ENCODE data around the gene TMUB2. TPM values are rescaled to one million over a fixed set of nuclear protein-coding genes. Genes with fewer than 3 reads are reported as not detected.

TMUB2 gene
- total RNA-seq, 1 experiment from 2014 or later = 25.1 TPM

- Histone ChIP-seq H3K9me3 (ENCODE audit: control insufficient read depth in 1 of 2, insufficient read depth in 1 of 2, low read depth in 1 of 2, low read length in 2 of 2) (no peaks in the 10 kb centered on the region), H3K36me3 (ENCODE audit: control insufficient read depth in 1 of 2, insufficient read depth in 2 of 2, low read length in 2 of 2) (no peaks in the 10 kb centered on the region), H2AFZ (ENCODE audit: low read depth, low read length, poor library complexity, severe bottlenecking) (no peak overlapping the region), H3K27me3 (ENCODE audit: insufficient read depth, low read length) (no peaks in the 10 kb centered on the region), H3K4me1 (ENCODE audit: control insufficient read depth in 1 of 2, insufficient read depth in 2 of 2, low read length in 2 of 2) (peaks cover 0 to 3% of the 10 kb centered on the region in 2 experiments; a peak in 2 of 4 replicates), H4K20me1 (ENCODE audit: insufficient read depth) (no peaks in the 10 kb centered on the region), H3K9me2 (ENCODE audit: insufficient read depth) (no peaks in the 10 kb centered on the region), H3K9ac (ENCODE audit: low read length) (no peak overlapping the region), H3K4me2 (ENCODE audit: low read length) (no peak overlapping the region), H3K4me3 (replicated peaks in 1 of 2; ENCODE audit: low read depth in 1 of 2, low read length in 2 of 2) (no peak overlapping the region), H3K27ac (ENCODE audit: low read depth, low read length) (no peak overlapping the region), H3K79me2 (ENCODE audit: insufficient read depth, low read length) (no peaks in the 10 kb centered on the region)
- no TSS peak for BruUV-seq (replicated peaks)
- ChIA-PET POLR2A (no interaction called here), CTCF (interaction anchor here (0.7 kb wide), 1 partner anchor 89 kb away, joined by 3 read pairs; no protein-coding TSS in a partner anchor), RAD21 (ENCODE audit: low non-redundant PET in 1 of 2, low total read pairs in 2 of 2, uncharacterized antibody in 2 of 2, unreplicated experiment in 2 of 2) (no interaction called here)
- no peak for TF ChIP-seq ZFX (IDR thresholded peaks at IDR 0.05)
- no peak for TF ChIP-seq ATF3 (IDR thresholded peaks at IDR 0.05)
- no peak for TF ChIP-seq MAX (IDR thresholded peaks at IDR 0.05)
- no peak for TF ChIP-seq ZBTB33 (IDR thresholded peaks at IDR 0.05; ENCODE audit: extremely low read depth, insufficient replicate concordance, low read length)
- TF ChIP-seq CTCF (IDR thresholded peaks at IDR 0.05 in 2 of 3, conservative IDR thresholded peaks at IDR 0.05 in 1 of 3; ENCODE audit: borderline replicate concordance in 1 of 3, insufficient read depth in 1 of 3, low read depth in 2 of 3, low read length in 2 of 3) = no peak
- TF ChIP-seq ZNF274 (IDR thresholded peaks at IDR 0.05; ENCODE audit: low read depth, low read length) = no peak
- TF ChIP-seq RAD21 (IDR thresholded peaks at IDR 0.05; ENCODE audit: low read depth) = no peak
- TF ChIP-seq SIN3A (IDR thresholded peaks at IDR 0.05; ENCODE audit: low read depth) = no peak
- TF ChIP-seq JUND (IDR thresholded peaks at IDR 0.05) = no peak
- no peak for TF ChIP-seq SRF (IDR thresholded peaks at IDR 0.05; ENCODE audit: low read depth)
- TF ChIP-seq POLR2AphosphoS5 (IDR thresholded peaks at IDR 0.05; ENCODE audit: low read depth, low read length) = no peak
- no peak for TF ChIP-seq POLR2A (IDR thresholded peaks at IDR 0.05; ENCODE audit: borderline replicate concordance, extremely low read depth, insufficient read depth, insufficient read length)
- TF ChIP-seq SP1 (IDR thresholded peaks at IDR 0.05; ENCODE audit: low read depth) = no peak
- TF ChIP-seq YY1 (IDR thresholded peaks at IDR 0.05; ENCODE audit: extremely low read depth, insufficient replicate concordance, low read depth, low read length) = no peak
- TF ChIP-seq EGR1 (IDR thresholded peaks at IDR 0.05; ENCODE audit: low read depth) = no peak
- no peak for TF ChIP-seq ELF1 (IDR thresholded peaks at IDR 0.05; ENCODE audit: borderline replicate concordance, low read depth)
- no peak for TF ChIP-seq CEBPB (IDR thresholded peaks at IDR 0.05; ENCODE audit: low read depth)
- no peak for TF ChIP-seq EZH2phosphoT487 (IDR thresholded peaks at IDR 0.05; ENCODE audit: borderline replicate concordance)
- ATAC-seq (no peak), DNase-seq (ENCODE audit: low read depth, low spot score) (no peak)
- intact Hi-C loops (cut with micrococcal nuclease) = no loop called here
These were observed 54.4 kb downstream of the TMUB2 start for GRCh38 chr17:44241106-44241624.
